ENCODE data around the gene CNNM4.

Gene CNNM4

GRCh38 chr2:96839293-96839874, 78.7 kb downstream of the CNNM4 start:
- DNase-seq (ENCODE audit: low read depth): no peak
- no peak for TF ChIP-seq CTCF (IDR thresholded peaks at IDR 0.05; ENCODE audit: control insufficient read depth, extremely low read depth, insufficient read depth)
- H3K4me3 ChIP-seq (ENCODE audit: low read depth, low read length): no peak overlapping the region

GRCh38 chr2:96839875-96840850, 79.5 kb downstream of the CNNM4 start:
- no peak for TF ChIP-seq CTCF (IDR thresholded peaks at IDR 0.05; ENCODE audit: control insufficient read depth, extremely low read depth, insufficient read depth)
- no peak overlapping the region for H3K4me3 ChIP-seq (ENCODE audit: low read depth, low read length)
- no peak for DNase-seq (ENCODE audit: low read depth)

GRCh38 chr2:96841701-96842495, 81.2 kb downstream of the CNNM4 start:
- no peak for DNase-seq (ENCODE audit: low read depth)
- no peak overlapping the region for H3K4me3 ChIP-seq (ENCODE audit: low read depth, low read length)
- TF ChIP-seq CTCF (IDR thresholded peaks at IDR 0.05; ENCODE audit: control insufficient read depth, extremely low read depth, insufficient read depth): no peak

- DNase-seq (ENCODE audit: low read depth): no peak
- TF ChIP-seq CTCF (IDR thresholded peaks at IDR 0.05; ENCODE audit: control insufficient read depth, extremely low read depth, insufficient read depth): no peak
These were observed 81.9 kb downstream of the CNNM4 start for GRCh38 chr2:96842600-96842999.

GRCh38 chr2:96843538-96844268, 83.0 kb downstream of the CNNM4 start, which contains the start of gene ANKRD23:
TSS of gene ANKRD23 (minus strand) at chr2:96844021. CDS start at chr2:96843992, 29 bp downstream.
- no peak for DNase-seq (ENCODE audit: low read depth)
- no peak for TF ChIP-seq CTCF (IDR thresholded peaks at IDR 0.05; ENCODE audit: control insufficient read depth, extremely low read depth, insufficient read depth)
- H3K4me3 ChIP-seq (ENCODE audit: low read depth, low read length): no peak within 1 kb of the TSS

More at GRCh38 chr2:96842600-96842999, 81.9 kb downstream of the CNNM4 start:
- no peak overlapping the region for H3K4me3 ChIP-seq (ENCODE audit: low read depth, low read length)

GRCh38 chr2:96844405-96844808, 83.7 kb downstream of the CNNM4 start:
- no peak for TF ChIP-seq CTCF (IDR thresholded peaks at IDR 0.05; ENCODE audit: control insufficient read depth, extremely low read depth, insufficient read depth)
- no peak overlapping the region for H3K4me3 ChIP-seq (ENCODE audit: low read depth, low read length)
- no peak for DNase-seq (ENCODE audit: low read depth)
